OCI-LY1 (cell line): ENCODE data around the gene SETDB1.

ENCODE experiments used
- H2AFZ ChIP-seq: fragments of 200-600 bp; sonication (generic), shearing (Covaris generic); 2 replicates; pipeline ENCODE4 v1.6.0; 2014; ENCODE audit warnings: antibody characterized with exemption, mild to moderate bottlenecking, low read length
- H3F3A ChIP-seq: fragments of 200-600 bp; sonication (generic), shearing (Covaris generic); 2 replicates; pipeline ENCODE4 v1.6.0; 2014; ENCODE audit warnings: mild to moderate bottlenecking, antibody characterized with exemption, low read length, moderate library complexity; ENCODE audit not compliant: insufficient read depth
- H3K27ac ChIP-seq: fragments of 200-600 bp; sonication (generic); 2 replicates; pipeline ENCODE4 v1.5.1; 2014; ENCODE audit warnings: low read length, mixed run types, mild to moderate bottlenecking, low read depth; ENCODE audit not compliant: poor library complexity, severe bottlenecking
- H3K27me3 ChIP-seq: fragments of 200-600 bp; sonication (generic); 2 replicates; pipeline ENCODE4 v1.6.0; 2014; ENCODE audit warnings: antibody characterized with exemption, mild to moderate bottlenecking, low read length, moderate library complexity; ENCODE audit not compliant: insufficient read depth
- H3K36me3 ChIP-seq: fragments of 200-600 bp; sonication (generic); 2 replicates; pipeline ENCODE4 v1.6.1; 2014; ENCODE audit warnings: mild to moderate bottlenecking, antibody characterized with exemption, low read length, moderate library complexity, mixed read lengths; ENCODE audit not compliant: insufficient read depth
- H3K4me1 ChIP-seq: fragments of 200-600 bp; sonication (generic); 2 replicates; pipeline ENCODE4 v1.5.1; 2014; ENCODE audit warnings: mild to moderate bottlenecking, low read length, moderate library complexity; ENCODE audit not compliant: insufficient read depth, severe bottlenecking
- H3K4me2 ChIP-seq: fragments of 200-600 bp; sonication (generic), shearing (Covaris generic); 2 replicates; pipeline ENCODE4 v1.6.1; 2014; ENCODE audit warnings: low read length
- H3K4me3 ChIP-seq: fragments of 200-600 bp; sonication (generic); 2 replicates; pipeline ENCODE4 v1.5.1; 2014; ENCODE audit warnings: low read length, low read depth, mild to moderate bottlenecking, mixed read lengths; ENCODE audit not compliant: poor library complexity, severe bottlenecking
- H3K79me2 ChIP-seq: fragments of 200-600 bp; shearing (Covaris generic); 2 replicates; pipeline ENCODE4 v1.6.1; 2016; ENCODE audit warnings: mixed run types, low read length, mixed read lengths; ENCODE audit not compliant: insufficient read depth
- H3K9ac ChIP-seq: fragments of 200-600 bp; sonication (generic), shearing (Covaris generic); 2 replicates; pipeline ENCODE4 v1.6.1; 2014; ENCODE audit warnings: mild to moderate bottlenecking, low read length, mixed read lengths
- H3K9me2 ChIP-seq: fragments of 200-600 bp; sonication (generic), shearing (Covaris generic); 2 replicates; pipeline ENCODE4 v1.6.1; 2014; ENCODE audit warnings: low read depth, mild to moderate bottlenecking, low read length, mixed read lengths
- H3K9me3 ChIP-seq: fragments of 200-600 bp; shearing (Covaris generic); 2 replicates; pipeline ENCODE4 v1.6.1; 2014; ENCODE audit warnings: low read length, mixed read lengths
- H4K20me1 ChIP-seq: fragments of 200-600 bp; sonication (generic), shearing (Covaris generic); 2 replicates; pipeline ENCODE4 v1.6.0; 2016; ENCODE audit warnings: mild to moderate bottlenecking, low read length; ENCODE audit not compliant: insufficient read depth
- CTCF ChIP-seq: fragments of 200-600 bp; sonication (generic), shearing (Covaris generic); IDR thresholded peaks from 2 replicates; pipeline ENCODE4 v1.5.1; 2017; ENCODE audit warnings: mild to moderate bottlenecking, antibody characterized with exemption, low read length, moderate library complexity, mixed read lengths
- EZH2 ChIP-seq: fragments of 200-600 bp; sonication (generic), shearing (Covaris generic); IDR thresholded peaks from 2 replicates; pipeline ENCODE4 v1.8.0; 2017; ENCODE audit warnings: borderline replicate concordance, mixed run types, mild to moderate bottlenecking, antibody characterized with exemption, low read length, moderate library complexity, mixed read lengths

The SETDB1 gene

DNA sequence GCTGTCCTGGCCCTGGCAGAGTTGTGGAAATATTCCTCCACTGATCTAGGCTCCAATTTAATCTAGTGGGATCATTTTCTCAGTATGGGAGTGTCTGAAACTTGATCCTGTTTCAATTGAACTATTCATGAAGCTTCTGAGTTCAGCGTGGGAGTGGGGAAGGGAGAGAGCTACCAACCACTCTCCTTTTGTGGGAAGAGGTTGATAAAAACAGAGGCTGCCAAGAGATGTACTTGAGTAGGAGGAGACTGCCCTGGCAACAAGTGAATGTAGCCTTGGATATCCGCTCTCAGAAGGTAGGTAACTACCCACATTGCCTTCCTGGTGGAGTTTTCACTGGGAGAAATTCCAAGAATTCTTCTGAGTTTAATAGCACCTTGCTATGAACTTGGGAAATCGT, 39.1 kb upstream of the SETDB1 start, which contains the start of gene CTXND2:
Gene CTXND2 (plus strand): TSS at position 119 of the 400 bp plus-strand sequence. CDS start 25,179 bp downstream, outside the sequence.
- no peaks in the 10 kb centered on the region for H3K9me3 ChIP-seq
- H2AFZ ChIP-seq: no peak within 1 kb of the TSS
- H3K36me3 ChIP-seq: no peaks in the 10 kb centered on the region
- no peak within 1 kb of the TSS for H3K9ac ChIP-seq
- no peaks in the 10 kb centered on the region for H3F3A ChIP-seq
- no peak within 1 kb of the TSS for H3K4me3 ChIP-seq
- H3K4me1 ChIP-seq: peaks cover 5% of the 10 kb centered on the region
- no peaks in the 10 kb centered on the region for H3K27me3 ChIP-seq
- no peaks in the 10 kb centered on the region for H3K9me2 ChIP-seq
- H3K4me2 ChIP-seq: no peak within 1 kb of the TSS
- no peaks in the 10 kb centered on the region for H4K20me1 ChIP-seq
- TF ChIP-seq EZH2: no peak
- TF ChIP-seq CTCF: no peak
- no peak within 1 kb of the TSS for H3K27ac ChIP-seq
- H3K79me2 ChIP-seq: no peaks in the 10 kb centered on the region

DNA sequence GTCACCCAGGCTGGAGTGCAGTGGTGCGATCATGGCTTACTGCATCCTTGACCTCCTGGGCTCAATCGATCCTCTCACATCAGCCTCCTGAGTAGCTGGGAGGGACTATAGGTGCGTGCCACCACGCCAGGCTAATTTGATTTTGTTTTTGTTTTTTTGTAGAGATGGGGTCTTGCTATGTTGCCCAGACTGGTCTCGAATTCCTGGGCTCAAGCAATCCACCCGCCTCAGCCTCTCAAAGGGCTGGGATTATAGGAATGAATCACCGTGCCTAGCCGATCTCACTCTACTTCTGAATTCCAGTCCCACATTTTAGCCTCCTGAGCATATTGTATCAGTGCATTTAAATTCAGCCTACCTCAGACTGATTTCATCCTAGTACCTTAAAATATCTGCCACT, 37.4 kb upstream of the SETDB1 start:
- no peaks in the 10 kb centered on the region for H3F3A ChIP-seq
- H3K9ac ChIP-seq: no peak overlapping the region
- H3K79me2 ChIP-seq: no peaks in the 10 kb centered on the region
- H3K9me2 ChIP-seq: no peaks in the 10 kb centered on the region
- H3K27me3 ChIP-seq: no peaks in the 10 kb centered on the region
- no peak overlapping the region for H3K4me3 ChIP-seq
- TF ChIP-seq EZH2: no peak
- no peak for TF ChIP-seq CTCF
- no peak overlapping the region for H3K4me2 ChIP-seq
- no peaks in the 10 kb centered on the region for H3K9me3 ChIP-seq
- no peak overlapping the region for H3K27ac ChIP-seq
- no peaks in the 10 kb centered on the region for H4K20me1 ChIP-seq
- no peak overlapping the region for H2AFZ ChIP-seq
- H3K4me1 ChIP-seq: peaks cover 5% of the 10 kb centered on the region
- no peaks in the 10 kb centered on the region for H3K36me3 ChIP-seq

- Histone ChIP-seq H3K27me3 (no peaks in the 10 kb centered on the region; the same call in 1 of the 2 replicates), H3F3A (no peaks in the 10 kb centered on the region), H3K9me3 (no peaks in the 10 kb centered on the region), H4K20me1 (no peaks in the 10 kb centered on the region), H3K79me2 (no peaks in the 10 kb centered on the region), H3K9ac (no peak overlapping the region), H2AFZ (no peak overlapping the region), H3K27ac (no peak overlapping the region), H3K36me3 (no peaks in the 10 kb centered on the region), H3K9me2 (no peaks in the 10 kb centered on the region), H3K4me2 (no peak overlapping the region), H3K4me1 (peaks cover 5% of the 10 kb centered on the region), H3K4me3 (no peak overlapping the region)
- TF ChIP-seq EZH2 (no peak), CTCF (no peak)
These were observed 36.1 kb upstream of the SETDB1 start for GRCh38 chr1:150890033-150890416.
